ENCODE results near the gene GPR34.
"Not testable (repeated sequence)": the region's sequence is repeated elsewhere in the genome, so short reads cannot be mapped to it uniquely, and the experiment has no call there.

Gene GPR34, protein sequence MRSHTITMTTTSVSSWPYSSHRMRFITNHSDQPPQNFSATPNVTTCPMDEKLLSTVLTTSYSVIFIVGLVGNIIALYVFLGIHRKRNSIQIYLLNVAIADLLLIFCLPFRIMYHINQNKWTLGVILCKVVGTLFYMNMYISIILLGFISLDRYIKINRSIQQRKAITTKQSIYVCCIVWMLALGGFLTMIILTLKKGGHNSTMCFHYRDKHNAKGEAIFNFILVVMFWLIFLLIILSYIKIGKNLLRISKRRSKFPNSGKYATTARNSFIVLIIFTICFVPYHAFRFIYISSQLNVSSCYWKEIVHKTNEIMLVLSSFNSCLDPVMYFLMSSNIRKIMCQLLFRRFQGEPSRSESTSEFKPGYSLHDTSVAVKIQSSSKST

DNA sequence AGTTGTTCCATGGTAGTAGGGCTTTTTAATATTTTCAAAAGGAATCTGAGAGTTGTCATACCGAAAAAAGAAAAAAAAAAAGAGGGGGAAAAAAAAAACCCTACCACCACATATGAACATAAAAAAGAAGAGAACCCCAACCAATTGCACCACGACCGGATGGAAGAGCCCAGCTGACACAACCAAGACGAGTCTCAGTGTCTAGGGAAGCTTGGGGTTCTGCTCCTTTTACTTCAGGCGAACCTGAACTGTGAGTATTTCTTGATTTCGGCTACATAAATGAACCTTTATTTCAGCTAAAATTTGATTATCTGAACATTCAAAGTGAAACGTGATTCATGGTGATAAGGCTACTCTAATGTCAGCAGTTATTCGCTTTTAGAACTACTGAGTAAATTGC is at the start of gene GPR34:
Gene GPR34 (plus strand): TSS at position 139 of the 400 bp plus-strand sequence. CDS start 6,661 bp downstream, outside the sequence.
- DNase-seq (ENCODE audit: low read depth in 3 of 3), result no peak

DNA sequence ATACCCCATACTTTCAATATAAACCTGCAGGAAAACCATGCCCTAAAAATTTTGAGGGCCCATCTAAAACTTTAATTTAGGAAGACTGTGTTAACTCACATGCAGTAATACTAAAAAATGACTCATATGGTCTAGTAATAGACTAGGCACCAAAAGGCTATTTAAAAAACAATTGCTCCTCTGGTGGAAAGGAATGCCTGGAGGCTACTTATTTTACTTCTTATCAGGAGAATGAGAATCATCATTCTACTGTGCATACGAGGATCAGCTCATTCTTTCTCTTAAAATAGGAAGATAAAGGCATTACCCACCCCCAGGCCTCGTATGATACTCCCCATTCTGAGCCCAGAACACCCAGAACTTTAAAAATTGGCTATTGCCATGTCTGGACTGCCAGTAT is 42.6 kb upstream of the GPR34 start:
- not testable (repeated sequence) for DNase-seq (ENCODE audit: low read depth in 3 of 3)

DNA sequence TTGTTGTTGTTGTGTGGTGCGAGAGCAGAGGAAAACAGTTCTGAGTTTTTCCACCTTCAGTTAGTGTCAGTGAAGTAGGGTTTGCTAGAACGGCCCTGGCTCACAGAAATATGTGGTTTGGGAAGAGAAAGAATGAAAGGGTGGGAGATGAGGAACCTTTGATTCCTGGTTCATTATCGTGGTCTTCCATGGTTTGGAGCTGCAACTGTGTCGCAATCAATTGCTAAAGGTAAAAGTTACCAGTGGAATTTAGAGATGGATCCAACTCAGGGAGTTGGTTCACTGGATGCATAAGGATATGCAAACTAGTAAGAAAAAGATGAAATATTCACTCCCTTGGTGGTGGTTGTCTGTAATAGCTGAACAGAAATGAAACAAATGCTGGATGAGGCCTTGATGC is 35.6 kb upstream of the GPR34 start:
- DNase-seq (ENCODE audit: low read depth in 3 of 3), result no peak

DNA sequence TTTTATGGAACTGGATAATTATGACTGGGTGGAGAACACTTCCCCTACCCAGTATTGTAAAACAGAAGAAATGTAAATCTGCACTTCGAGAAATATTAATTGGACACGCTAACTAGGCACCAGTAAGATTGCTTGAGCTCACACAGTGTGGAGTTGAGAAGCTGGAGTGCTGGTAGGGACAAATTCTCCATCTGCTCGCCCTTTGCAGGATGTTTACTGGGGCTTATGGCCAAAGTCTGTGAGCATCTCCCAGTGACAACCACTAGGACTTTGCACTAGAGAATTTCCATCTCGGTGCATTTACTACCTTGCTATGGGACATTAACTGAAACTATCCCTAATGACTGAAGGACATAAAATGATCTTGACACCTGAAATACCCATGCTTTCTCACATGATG is 33.7 kb upstream of the GPR34 start:
- no peak for DNase-seq (ENCODE audit: low read depth in 3 of 3)

DNA sequence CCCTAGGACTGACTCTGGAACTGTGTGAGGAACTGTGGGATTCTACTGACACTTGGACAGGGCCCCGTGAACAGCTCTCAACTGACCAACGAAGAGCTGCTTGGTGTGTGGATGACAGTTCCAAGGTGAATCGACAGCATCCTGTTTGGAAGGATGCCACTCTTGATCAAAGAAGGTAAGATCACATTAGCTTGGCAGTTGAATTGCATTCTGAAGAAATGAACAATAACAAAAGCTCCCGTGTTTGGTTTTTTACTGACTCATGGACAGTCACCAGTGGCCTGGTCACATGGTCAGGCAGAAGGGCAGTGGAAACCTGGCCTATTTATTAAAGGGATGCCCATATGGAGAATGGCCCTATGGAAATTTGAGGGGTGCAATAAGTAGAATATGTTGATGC is 33.1 kb upstream of the GPR34 start:
- no peak for DNase-seq (ENCODE audit: low read depth in 3 of 3)

DNA sequence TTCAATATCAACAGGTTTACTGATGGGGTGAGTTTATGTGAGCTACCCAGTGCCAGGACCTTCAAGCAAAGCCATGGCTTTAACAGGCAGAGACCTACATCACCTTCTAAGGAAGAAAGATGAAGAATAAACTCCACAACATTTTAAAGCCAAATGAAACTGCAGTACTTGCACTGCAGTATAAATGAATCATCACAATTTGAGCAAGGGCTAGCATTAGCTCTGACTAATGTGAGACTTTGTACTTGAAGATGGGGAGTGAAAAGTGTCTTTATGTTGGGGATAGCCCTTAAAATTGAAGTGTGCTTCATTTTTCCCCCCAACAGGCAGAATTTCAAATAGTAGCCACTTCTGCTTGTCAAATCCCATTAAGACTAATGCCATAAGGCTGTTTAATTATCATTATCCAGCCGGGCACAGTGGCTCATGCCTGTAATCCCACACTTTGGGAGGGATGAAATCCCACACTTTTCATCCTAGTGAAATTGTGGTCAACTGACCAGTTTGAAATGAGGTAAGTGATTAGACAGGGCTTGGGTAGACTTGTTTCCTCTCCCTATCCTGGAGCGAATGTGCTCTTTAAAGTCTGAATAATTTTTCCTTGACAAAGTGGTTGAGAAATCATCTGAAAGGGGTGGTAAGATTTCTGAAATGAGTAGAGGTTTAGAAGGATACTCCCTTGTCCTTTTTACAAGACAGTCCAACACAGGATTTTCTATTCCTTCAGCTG is 27.2 kb upstream of the GPR34 start:
- no peak for DNase-seq (ENCODE audit: low read depth in 3 of 3)

DNA sequence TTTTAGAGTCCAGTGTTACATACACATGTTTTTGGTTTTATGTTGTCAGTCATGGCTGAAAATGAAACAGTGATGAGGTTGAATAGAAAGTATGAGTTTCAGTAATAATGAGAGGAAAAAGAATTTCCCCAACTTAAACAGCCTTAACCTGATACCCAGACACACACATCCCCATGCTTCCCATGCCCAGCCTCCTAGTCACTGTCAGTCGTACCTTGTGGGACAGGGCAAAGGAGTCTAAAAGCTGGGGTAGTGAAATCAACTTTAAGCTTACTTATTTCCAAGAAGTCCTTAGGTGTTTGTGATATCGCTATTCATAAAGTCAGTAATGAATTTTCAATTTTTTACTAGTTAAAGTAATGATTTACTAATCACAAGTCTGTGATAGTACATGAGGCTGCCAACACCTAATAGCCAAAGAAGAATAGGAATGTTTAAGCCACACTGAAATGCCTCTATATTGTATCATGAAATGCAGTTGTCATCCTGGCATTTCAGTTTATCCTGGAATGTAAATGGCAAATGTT is 24.3 kb upstream of the GPR34 start:
- DNase-seq (ENCODE audit: low read depth in 3 of 3), result no peak

DNA sequence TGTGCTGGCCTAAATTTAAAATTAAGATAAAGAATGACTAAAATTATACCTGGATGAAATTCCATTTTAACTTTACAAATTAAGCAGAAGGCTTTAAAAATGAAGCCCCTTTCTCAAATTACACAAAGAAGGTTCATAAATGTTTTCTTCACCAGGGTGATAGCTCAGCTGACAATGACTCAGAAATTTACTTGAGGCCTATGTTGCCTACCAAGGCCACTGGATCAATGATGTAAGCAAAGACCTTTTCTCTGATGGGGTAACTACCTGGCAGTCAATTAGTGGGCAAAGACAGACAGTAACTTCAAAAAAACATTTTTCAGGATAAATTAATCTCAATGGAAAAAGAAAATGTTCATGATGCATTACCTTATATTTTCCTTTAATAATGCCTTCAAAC is 23.9 kb upstream of the GPR34 start:
- no peak for DNase-seq (ENCODE audit: low read depth in 3 of 3)

DNA sequence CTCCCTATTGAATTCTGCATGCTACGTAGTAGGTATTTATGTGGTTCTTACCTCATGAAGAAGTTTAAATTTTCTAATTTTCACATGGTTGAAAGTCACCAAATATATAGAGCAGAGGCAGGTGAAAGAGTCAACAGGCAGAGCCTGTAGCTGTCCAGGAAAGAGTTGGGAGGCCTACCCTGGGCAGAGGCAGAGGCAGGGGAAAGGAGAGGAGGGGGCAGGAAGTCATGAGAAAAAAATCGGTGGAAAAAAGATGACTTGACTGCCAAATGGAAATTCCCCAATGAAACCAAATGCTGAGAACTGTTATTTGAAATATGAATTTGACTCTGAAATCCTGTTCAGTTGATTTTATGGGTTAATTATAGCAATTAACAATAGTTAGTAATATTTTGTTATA is 23.1 kb upstream of the GPR34 start:
- no peak for DNase-seq (ENCODE audit: low read depth in 3 of 3)

DNA sequence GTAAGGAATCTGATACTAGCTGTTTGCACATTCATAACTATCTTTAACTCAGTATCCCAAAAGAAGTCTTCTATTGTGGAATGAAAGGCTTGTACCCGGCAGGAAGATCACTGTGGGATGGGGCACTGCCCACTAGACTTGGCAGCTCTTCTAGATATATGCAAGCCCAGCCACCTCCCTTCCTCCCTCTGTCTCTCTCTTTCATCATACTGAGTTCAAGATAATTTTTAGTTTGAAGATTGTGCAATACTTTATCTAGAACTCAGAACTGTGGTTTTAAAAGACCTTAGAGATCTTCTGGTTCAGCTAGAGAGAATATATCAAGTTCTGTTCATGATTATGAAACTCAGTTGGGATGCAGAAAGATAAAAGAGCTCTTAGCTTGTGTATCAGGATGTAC is 22.5 kb upstream of the GPR34 start:
- no peak for DNase-seq (ENCODE audit: low read depth in 3 of 3)

DNA sequence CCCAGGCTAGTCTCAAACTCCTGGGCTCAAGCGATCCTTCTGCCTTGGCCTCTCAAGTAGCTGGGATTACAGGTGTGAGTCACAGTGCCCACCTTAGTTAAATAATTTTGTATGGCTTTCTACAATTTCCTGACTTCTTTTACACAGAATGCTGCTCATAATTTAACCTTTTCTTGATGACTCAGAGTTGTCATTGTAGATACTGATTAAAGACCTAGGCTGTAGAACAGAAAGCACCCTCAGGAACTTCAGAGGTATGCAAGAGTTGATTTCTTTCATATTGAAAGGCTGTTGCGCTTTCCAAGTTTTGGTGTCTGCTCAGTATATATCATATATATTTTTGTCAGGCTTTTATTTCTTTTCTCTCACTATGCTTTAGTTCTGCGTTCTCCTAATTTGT is 21.1 kb upstream of the GPR34 start:
- DNase-seq (ENCODE audit: low read depth in 3 of 3), result no peak

DNA sequence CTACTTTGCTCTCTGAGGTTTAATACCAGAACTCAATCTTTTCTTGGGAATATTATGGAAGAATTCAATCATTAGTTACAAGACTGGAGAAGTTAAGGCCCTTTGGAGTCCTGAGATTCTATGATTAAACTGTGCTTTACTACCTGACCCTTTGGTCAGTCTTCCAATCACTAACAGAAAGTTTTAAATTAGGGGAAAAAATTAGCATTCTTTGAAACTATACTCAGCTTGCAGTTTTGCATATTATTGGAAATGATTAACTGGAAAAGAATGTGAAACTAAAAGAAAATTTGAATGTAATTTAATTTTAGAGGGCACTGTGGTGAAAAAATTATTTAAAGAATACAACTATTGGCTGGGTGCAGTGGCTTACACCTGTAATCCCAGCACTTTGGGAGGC is 18.7 kb upstream of the GPR34 start:
- no peak for DNase-seq (ENCODE audit: low read depth in 3 of 3)

DNA sequence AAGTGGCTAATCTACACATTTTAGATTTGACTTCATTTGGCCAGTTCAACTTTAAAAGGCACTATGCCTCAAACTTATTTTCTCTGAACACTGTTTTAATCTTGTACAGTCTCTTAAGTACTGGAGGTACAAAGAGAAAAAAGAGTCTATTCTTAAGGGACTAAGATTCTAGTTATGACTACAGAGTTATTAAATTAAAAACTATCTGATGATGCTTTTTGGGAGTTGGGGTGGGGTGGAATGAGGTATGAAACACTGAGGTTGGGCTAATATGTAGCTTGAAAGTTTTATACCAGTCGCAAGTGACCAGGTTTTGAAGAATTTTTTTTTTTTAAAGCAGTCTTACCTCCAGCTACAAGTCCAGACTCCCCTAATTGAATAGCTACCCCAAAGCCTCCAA is 17.7 kb upstream of the GPR34 start:
- no peak for DNase-seq (ENCODE audit: low read depth in 3 of 3)

DNA sequence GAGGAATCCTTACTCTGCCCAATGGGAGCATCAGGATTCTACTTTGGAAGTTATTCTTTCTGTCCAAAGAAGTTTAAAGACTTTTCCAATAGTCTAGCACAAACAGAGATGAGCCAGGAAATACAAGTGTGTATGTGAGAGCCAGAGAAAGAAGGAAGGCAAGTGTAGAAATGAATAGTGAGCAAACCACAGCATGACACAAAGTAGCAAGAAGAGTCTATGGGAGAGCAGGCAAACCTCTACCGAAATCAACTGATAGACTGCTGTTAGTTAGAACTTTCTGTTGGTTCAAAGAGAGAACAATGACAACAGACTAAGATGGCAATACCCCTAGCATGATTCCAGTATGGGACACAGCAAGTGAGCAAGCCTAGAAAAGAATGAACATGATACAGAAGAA is 16.1 kb upstream of the GPR34 start:
- DNase-seq (ENCODE audit: low read depth in 3 of 3), result no peak

DNA sequence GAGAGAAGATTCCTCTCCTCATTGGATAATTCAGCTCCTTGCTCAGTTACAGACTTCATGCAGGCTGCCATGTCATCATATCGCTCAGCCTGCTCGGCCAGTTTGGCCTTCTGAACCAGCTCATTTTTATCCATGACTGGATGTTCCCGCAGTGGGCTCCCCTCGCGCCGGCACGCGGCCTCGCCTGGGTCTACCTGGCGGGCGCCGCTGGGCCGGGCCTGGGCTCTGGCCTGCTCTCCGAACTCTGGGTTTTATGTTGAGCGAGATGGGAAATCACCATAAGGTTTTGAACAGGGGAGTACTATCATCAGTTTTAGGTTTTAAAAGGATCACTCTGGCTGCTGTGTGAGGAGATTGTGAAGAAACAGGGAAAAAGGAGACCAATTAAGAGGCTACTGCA is 12.4 kb upstream of the GPR34 start:
- not testable (repeated sequence) for DNase-seq (ENCODE audit: low read depth in 3 of 3)

DNA sequence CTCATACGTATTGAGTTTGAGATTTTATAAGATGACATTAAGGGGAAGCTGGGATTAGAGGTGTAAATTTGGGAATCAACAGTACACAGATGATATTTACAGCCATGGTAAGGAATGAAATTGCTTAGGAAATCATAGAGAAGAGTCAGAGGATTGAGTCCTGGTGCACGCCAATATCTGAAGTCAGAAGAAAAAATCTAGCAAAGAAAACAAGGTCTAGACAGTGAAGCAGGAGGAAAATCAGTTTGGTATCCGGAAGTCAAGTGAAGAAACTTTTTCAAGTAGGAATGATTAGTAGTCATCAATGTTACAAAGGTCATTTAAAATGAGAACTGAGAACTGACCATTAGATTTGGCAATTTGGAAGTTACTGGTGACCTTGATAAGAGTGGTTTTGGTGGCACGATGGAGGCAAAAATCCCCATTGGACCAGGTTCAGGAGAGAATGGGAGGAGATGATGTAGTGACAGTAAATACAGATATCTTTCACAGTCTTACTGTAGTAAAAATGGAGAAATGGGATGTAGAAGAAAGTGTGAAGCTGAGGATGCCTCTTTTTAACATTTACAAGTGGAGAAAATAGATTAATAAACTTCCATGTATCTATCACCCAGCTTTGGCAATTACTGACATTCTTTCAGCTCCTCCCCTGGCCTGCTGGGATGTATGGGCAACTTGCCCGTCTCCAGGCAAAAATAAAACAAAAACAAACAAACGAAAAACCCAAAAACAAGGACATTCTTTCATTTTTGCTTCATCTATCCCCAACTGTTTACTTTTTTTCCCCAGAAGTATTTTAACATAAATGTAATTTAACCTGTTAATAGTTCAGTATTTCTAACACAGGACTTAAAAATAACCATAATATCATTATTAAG is 11.4 kb upstream of the GPR34 start:
- no peak for DNase-seq (ENCODE audit: low read depth in 3 of 3)

DNA sequence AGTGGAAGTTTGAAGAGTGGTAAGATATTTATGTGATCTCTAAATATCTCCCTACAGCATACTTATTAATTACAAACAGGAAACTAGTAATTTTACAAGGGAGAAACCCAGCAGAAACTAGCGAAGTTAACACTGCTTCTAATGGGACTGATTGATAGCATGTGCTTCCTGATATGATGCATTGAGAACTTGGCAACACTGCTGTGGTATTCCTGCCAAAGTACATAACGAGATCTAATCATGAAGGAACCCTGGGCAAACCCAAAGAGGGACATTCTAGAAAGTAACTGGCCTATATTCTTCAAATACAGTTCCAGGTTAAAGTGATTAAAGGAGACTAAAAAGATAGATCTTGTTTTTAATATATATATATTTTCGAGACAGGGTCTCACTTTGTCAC is 4.6 kb upstream of the GPR34 start:
- no peak for DNase-seq (ENCODE audit: low read depth in 3 of 3)

DNA sequence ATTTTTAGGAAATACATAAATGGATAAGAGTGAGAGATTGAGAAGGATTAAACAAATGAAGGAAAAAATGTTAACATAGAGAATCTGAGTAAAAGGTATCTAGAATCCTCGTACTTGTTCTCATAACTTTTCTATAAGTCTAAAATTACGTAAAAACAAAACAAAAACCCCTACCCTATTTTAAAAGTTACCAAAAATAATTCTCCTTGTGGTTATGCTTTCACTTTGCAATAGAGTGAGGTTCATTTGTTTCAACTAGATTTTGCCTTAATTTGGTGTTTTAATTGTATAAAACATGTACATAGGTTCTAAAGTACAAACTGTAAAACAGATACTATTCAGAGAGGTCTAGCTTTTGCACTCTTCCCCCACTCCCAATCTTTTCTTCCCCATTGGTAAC is 3.8 kb upstream of the GPR34 start:
- no peak for DNase-seq (ENCODE audit: low read depth in 3 of 3)

DNA sequence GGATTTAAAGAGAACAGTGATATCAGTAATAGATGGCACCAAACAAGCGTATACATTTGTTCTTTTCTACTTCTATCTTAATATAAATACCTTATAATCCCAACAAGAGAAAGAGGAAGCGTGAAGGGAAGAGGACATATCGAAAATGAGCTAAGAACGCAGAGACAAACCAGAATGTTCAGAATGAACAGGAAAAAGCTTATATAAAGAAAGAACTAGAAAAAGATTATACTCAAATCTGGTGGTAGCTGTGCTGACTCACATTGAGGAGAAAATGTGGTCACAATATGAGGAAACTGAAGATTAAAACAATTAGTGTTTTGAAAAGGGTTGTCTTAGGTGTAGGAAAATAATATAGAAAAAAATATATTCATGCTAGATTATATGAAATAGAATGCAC is 2.0 kb upstream of the GPR34 start:
- DNase-seq (ENCODE audit: low read depth in 3 of 3), result no peak

DNA sequence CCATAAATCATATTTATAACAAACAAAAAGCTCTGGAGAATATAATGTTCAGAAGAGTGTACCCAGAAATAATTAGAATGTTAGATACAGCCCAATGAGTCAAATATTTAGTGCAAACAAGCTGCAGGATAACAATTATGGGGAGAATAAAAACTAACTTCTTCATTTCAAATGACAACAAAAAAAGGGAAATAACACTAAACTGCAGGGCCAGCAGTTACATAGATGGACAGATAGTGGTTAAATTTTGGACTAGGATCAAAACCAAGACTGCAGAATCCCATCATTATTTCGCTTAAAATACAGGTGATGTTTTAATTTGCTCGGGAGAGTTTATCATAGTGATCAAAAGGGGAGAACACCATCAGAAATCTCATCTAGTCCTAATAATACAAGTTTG is 617 bp upstream of the GPR34 start:
- no peak for DNase-seq (ENCODE audit: low read depth in 3 of 3)

DNA sequence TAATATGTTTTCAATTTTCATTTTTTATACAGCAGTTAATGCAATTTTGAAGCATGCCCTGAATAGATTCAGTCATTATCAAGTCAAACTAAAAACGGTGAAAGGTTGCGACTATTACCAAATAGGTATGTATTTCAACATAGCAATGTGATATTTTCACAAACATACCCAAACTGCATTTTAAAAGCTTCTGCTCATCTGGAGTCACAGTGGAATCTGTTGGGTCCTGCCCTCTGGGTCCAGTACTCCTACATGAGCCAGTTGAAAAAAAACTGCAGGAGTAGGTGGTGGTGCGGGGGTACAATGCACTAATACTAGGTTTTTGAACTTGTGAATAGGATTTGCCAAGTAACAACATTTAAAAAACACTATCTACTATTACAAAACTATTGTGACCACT is 938 bp downstream of the GPR34 start:
- no peak for DNase-seq (ENCODE audit: low read depth in 3 of 3)

DNA sequence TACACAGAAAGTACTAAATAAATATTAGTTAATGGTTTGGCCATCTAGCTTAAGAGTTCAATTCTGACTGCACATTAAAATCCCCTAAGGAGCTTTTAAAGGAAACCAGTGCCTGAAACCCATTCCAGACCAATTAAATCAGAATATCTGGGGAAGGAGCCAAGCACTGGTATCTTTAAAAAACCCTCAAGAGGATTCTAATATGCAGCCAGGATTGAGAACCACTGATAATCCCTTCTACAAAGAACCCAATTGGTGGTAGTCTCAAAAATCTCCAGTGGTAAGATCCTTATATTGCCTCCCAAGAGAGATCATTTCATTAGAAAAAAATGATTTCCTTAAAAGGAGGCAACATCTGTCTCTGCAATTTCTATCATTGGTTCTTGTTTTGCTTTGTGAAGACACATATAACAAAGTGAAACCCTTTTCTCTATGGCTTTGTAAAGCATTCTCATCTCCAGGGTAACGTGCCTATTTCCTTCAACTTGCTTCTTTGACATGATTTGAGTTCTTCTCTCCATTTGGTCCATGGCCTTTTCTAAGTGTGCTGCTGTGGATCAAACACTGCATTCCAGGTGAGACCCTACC is 3.5 kb downstream of the GPR34 start:
- no peak for DNase-seq (ENCODE audit: low read depth in 3 of 3)

All from stimulated activated CD4-positive, alpha-beta T cell treated with anti-CD3 and anti-CD28 coated beads, TNF-alpha, amount 100 ng/mL, for 4 hours (primary cell).